HK-2 (cell line): ENCODE data around the gene FSTL4.
A peak's percentile ranks its signal among the peaks of the same experiment; 100 is the strongest.

ENCODE experiments used
- DNase-seq: peaks from one replicate; pipeline ENCODE4 v3.0.0-alpha.2; 2018; ENCODE audit not compliant: unreplicated experiment

FSTL4 gene

GRCh38 chr5:133478199-133478985 is 133.9 kb downstream of the FSTL4 start:
- no peak for DNase-seq

DNA sequence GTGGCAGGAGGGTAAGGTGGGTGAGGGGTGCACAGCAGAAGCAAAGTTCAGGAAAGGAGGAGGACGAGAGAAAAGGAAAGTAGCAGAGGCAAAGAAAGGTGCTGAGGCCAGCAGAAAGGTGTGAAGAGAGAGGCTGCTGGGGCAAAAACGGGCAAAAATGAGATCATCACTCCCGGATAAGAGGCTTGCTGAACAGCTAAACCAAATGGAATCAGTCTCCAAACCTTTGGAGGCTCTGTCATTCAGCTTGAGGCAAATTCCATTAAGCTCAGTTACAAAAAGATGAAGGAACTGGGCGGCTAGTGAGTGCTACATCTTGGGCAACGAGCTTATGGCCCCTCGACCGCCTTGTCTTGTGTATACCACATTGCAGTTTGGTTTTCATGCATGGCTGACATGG is 136.4 kb downstream of the FSTL4 start:
- DNase-seq = no peak

DNA sequence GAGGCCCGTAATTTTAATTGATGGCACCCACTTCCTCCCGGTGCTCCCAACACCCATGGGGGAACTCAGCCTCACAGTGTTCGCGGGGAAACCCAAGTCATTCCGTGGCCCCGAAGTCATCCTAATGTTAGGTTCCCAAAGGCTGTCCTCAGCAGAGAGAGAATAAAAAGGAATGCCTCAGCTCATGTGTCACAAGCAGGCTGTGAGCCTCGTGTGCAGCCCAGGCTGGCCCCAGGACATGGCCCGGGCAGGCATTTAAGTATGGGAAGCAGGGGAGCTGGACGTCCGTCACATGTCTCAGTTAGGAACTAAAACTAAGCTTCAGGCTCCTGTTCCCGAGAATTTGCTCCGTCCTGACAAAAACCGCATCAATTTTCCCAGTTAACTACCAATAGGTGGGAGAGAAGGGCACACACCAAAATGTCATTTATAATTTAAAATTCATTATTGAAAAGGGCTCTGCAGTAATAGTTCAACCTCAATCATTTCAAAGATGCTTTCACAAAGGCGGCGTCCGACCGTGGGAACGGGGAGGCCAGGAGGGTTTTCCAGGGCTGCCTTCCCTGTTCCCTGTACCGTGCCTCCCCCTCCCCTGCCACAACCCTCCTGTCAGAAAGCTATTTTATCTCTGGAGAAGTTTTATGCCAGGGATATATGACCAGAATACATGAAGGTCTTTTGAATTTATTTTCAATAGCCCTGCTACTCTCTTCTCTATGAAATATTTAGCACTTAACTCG is 137.3 kb downstream of the FSTL4 start:
- no peak for DNase-seq

- no peak for DNase-seq
These were observed 139.1 kb downstream of the FSTL4 start for GRCh38 chr5:133473291-133473690.

GRCh38 chr5:133472829-133473228 is 139.5 kb downstream of the FSTL4 start:
- DNase-seq = no peak

DNA sequence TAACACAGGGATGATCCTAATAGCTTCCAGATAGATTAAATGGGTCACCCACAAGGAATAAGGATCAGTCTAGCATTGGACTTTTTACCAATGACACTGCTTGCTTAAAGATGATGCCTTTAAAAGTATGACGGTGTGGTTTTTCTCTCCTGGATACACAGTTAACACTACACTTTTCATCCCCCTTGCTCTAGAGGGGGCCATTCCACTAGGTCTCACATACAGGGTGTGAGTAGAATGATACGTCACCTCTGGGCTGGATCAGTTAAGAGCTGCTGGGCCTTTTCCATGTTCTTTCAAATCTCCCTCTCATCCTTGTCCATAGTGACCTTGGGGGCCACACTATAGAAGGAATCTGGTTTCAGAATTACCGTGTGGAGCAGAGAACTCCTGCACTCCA is 140.6 kb downstream of the FSTL4 start:
- DNase-seq = no peak

GRCh38 chr5:133470841-133471240 is 141.5 kb downstream of the FSTL4 start:
- DNase-seq = no peak

- no peak for DNase-seq
These were observed 142.5 kb downstream of the FSTL4 start for GRCh38 chr5:133469846-133470245.

DNA sequence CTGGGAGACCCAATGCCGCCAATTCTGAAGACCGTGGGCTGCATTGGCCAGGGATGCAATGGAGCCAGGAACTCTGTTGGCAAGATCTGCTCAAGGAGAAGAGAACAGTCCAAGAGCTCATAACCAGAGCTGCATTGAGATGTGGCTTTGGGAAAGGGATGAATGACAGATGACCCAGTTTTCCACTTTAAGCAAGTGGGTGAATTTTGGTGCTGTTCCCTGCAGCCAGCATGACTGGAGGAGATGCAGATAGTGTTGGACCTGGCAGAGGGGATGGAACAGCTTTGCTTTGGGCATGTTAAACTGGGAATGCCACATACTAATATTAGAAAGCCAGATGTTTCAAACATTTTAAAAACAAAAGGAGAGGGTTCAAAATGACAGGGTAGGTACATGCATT is 143.1 kb downstream of the FSTL4 start:
- DNase-seq = no peak

DNA sequence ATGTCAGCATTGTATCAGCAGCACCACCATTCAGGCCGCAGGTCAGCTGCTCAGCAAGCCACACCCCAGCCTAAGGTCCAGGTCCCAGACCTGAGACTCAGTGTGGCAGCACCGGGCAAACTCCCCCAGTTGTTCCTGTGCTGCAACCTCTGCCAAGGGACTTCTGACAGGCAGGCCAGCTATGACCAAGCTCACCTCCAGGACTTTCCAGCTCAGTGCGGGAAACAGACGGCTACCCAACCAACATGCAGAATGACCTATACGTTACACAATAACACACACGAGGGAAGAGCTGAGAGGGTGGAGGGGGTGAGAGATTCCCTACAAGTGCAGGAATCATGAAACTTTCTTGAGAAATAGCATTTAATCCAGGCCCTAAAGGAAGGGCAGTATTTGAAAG is 143.7 kb downstream of the FSTL4 start:
- no peak for DNase-seq

- DNase-seq = no peak
These were observed 144.4 kb downstream of the FSTL4 start for GRCh38 chr5:133467826-133468463.

DNA sequence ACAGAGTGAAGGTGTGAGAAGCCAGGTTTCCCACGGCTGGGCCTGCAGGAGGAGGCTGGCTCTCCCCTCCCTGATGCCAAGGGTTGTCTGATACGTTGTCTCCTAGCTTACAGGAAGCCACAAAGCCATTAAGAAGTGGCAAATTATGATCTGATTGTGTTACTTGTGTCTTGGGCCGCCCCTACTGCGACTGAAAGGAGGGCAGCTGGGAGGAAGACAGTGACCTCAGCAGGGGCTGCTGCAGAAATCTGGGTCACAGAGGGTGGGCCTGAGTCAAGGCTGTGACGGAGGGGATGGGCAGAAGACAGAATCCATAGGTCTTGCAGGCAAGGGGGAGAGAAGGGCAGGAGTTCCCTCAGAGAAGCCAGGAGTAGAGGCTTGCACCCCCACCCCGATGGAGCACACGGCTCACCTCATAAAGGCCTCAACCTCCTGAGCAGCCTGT is 145.0 kb downstream of the FSTL4 start:
- no peak for DNase-seq

DNA sequence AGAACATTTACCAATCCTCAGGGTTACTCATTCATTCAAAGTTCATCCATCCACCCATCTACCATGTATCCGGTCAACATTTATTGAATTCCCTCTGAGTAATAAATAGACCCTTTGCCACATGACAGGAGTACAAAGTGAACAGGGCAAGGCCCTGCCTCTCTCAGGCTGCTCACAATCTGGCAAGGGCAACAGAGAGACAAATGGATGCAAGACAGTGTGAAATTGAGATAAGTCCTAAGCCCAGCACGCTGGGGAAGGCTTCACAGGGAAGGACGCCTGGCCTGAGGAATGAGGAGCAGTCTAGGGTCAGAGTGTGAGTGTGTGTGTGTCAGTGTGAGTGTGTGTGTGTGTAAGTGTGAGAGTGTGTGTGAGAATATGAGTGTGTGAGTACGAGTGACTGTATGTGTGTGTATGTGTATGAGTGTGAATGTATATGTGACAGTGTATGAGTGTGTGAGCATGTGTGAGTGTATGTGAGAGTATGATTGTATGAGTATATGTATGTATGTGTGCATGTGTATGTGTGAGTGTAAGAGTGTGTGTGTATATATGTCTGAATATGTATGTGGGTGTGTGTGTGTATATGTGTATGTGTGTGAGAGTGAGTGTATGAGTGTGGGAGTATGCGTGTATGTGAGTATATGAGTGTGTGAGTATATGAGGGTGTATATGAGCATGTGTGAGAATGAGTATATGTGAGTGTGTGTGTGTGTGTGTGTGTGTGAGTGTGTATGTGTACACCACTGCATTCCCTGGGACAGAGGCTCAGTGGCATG is 145.6 kb downstream of the FSTL4 start:
- DNase-seq = no peak

- no peak for DNase-seq
These were observed 148.3 kb downstream of the FSTL4 start for GRCh38 chr5:133464013-133464412.

- no peak for DNase-seq
These were observed 150.4 kb downstream of the FSTL4 start for GRCh38 chr5:133461796-133462516.

- peak; percentile 4 for DNase-seq
These were observed 152.1 kb downstream of the FSTL4 start for GRCh38 chr5:133460172-133460758.

DNA sequence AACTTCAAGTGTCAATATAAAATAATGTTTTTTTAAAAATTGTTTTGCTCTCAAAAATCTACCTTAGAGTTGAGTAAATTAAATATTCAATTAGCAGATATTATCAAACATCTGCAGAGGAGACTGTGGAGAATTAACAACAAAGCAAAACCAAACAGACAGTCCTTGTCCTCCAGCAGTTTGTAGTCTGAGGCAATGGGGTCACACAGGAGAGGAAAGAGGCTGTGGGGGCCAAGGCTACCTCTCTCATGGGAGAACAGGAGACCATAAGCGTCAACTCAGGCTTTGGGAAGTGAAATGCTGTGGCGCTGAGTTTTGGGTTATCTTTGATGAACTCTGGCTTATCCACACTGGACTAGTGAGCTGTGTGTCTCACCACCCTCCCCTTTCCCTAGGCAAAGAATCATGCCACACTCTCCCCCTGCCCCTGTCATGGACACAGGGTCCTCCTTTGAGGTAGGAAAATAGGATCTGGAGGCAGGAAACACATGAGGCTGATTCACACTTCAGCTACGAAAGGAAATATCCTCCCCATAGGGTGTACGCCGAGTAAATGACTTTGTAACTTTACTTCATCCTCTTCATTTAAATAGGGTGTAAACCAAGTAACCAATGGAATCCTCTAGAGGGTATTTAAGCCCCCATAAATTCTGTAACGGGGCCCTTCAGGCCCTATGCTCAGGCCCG is 152.7 kb downstream of the FSTL4 start:
- DNase-seq = no peak

- DNase-seq = no peak
These were observed 153.9 kb downstream of the FSTL4 start for GRCh38 chr5:133458435-133458834.

DNA sequence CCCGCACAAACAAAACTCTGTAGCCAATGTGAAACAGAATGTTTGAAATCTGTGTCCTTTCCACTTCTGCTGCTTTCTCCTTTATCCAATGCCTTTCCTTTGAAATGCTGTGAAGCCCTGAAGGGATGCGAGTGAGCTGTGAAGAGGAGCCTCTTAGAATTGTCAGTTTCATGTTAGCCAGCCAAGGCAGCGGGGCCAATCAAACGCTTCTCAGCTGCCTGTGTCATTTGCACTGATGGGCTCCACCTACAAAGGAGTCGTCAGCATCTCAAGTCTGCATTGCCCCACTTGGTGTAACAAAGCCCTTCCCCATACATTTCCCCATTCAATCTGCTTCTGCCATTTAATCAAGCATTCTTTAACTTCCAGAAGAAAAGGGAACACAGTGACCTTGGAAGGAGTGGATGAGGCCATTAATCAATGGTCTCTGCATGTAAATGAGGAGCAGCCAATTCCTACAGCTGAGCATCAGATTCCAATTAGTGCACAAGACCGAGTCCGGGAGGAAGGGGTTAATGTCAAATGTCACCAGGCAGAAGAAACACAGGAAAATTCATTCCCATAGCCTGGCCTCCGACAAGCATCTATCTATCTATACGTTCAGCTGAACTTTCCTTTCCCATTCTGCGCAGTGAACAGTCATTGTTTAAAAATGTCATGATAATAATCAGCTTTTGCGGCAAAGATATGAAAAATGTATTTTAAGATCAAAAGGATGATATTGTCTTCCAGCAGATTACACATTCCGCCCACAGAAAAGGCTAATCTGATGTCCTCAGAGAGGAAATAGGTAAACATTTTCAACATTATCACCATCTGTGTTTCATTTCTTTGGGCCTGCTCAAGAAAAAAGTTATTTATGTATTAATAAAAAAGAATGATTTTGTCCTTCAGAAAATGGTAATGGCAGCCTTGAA is 154.6 kb downstream of the FSTL4 start:
- no peak for DNase-seq
